GM10266 (cell line): ENCODE results near the gene COL8A1.

Source experiments
- DNase-seq: peaks from one replicate; pipeline ENCODE4 v3.0.0; 2012; ENCODE audit errors: extremely low spot score
- CTCF ChIP-seq: IDR thresholded peaks from 2 replicates; pipeline ENCODE4 v1.5.1; 2012; ENCODE audit warnings: mild to moderate bottlenecking, low read depth; ENCODE audit not compliant: control insufficient read depth, insufficient read depth; ENCODE audit errors: missing control alignments

The COL8A1 gene

DNA sequence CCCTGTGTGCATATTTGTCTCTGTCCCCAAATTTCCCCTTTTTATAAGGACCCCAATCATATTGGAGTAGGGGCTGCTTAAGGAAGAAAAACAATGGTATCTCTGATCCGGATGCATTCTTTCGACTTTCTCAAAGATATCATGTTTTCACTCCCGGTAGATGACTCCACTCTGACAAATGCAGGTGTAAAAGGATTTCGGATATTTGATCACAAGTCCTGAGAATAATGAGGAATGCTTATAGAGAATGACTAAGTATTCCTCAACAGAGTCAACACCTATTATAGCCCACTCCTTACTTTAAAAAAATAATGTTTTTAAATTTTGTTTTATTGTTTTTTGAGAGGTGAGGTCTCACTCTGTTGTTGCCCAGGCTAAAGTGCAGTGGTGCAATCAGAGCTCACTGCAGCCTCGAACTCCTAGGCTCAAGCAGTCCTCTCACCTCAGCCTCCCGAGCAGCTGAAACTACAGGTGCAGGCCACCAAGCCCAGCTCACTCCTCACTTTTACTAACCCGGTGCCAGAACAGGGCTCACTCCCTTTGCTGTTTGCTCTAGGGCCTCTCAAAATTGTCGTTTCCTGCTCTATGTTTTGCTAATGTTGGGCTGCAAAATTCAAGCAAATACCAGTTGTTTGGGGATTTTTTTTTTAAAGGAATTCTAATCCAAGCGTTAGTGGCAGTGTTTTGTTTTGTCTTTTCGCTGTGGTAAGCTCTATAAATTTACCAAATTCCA lies 24.6 kb downstream of the COL8A1 start:
- DNase-seq: no peak
- TF ChIP-seq CTCF: no peak

DNA sequence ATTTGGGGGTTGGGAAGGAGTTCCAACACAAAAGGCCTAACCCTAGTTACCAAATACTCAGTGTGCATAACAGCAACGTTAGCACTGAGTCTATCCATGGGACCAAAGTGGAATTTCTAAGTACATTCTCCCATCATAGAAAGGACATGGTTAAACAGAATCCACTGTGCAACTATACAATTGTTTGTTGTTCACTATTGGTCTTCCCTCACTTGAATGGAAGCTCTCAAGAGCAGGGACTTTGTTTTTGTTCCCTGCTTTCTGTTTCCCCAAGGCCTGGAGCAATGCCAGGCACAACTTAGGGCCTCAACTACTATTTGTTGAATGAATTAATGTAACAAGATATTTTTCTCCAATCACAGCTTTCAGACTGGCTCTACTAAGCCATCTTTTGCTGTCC lies 25.6 kb downstream of the COL8A1 start:
- no peak for TF ChIP-seq CTCF
- DNase-seq: no peak

DNA sequence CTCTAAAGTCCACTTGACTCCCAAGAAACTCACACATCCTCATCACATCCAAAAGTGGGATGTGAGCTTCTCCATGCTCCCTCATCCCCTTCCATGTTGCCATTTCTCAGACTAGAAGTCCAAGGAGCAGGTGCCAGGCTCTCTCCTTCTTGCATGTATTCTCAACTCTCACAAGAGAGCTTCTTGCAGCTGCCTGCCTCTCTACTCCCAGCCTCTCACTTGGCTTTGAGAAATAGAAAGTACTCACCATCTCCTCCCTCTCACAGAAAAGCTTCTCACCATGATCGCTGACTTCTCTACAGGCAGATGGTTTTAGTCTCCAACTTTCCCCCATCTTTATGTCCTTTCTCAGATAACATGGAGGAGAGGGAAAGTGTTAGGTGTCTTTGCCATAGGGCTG lies 26.6 kb downstream of the COL8A1 start:
- no peak for TF ChIP-seq CTCF
- no peak for DNase-seq

- no peak for TF ChIP-seq CTCF
- DNase-seq: no peak
Observed at GRCh38 chr3:99666201-99666600, 27.8 kb downstream of the COL8A1 start.

- no peak for TF ChIP-seq CTCF
- DNase-seq: no peak
Observed at GRCh38 chr3:99668044-99668443, 29.6 kb downstream of the COL8A1 start.

DNA sequence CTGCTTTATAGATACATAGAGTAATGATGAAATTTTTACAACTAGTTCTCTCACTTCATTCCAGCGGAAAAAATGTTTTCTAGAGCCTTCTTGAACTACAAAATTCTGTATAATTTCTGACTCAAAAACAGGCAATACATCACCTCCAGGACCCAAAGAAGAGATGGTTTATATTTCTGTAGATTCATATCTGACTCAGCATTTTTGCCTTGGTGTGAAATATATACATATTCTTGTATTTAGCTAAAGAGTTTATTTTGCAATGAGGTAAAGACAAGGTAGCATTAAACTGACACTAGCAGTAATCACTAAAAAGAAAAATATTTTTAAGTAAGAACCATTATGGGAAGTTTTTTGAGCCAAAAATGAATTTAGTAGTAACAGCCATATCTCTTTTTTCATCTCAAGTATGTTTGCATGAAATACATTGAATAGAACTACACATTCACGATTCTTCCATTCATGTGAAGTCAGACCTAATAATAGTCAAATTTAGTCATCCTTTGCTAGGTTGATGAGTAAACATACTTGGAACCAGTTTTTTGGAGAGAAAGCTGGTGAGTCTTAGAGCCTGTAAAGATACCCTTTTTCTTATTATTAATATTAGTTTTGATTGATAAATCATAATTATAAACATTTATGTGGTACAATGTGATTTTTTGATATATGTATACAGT lies 31.6 kb downstream of the COL8A1 start:
- no peak for TF ChIP-seq CTCF
- no peak for DNase-seq

GRCh38 chr3:99670556-99670950 lies 32.2 kb downstream of the COL8A1 start:
- TF ChIP-seq CTCF: no peak
- DNase-seq: no peak
